CD14-positive monocyte (primary cell): ENCODE measurements around the gene DNAI1. TPM values are rescaled to one million over a fixed set of nuclear protein-coding genes. Genes with fewer than 3 reads are reported as not detected.

Experiments used
- DNase-seq, 3 donors: peaks; one replicate each; pipeline ENCODE4 v3.0.0-alpha.2; 2011 to 2022
- H2AFZ ChIP-seq: 2 replicates; pipeline ENCODE4 v1.6.0; 2012; ENCODE audit warnings: mild to moderate bottlenecking, low read depth, low read length, inconsistent platforms; ENCODE audit not compliant: insufficient read depth, poor library complexity, severe bottlenecking
- H3K27ac ChIP-seq, 2 donors: 1 replicate in 1 of 2; 2 replicates in 1 of 2; pipeline ENCODE4 v1.5.1; 2012 to 2013; ENCODE audit warnings: low read length in 2 of 2, control low read depth in 1 of 2, inconsistent platforms in 1 of 2, low read depth in 1 of 2, mild to moderate bottlenecking in 1 of 2
- H3K27me3 ChIP-seq, 2 donors: one replicate each; pipeline versions ENCODE4 v1.6.0 to v1.6.1; 2011 to 2013; ENCODE audit warnings: low read length in 2 of 2; ENCODE audit not compliant: control insufficient read depth in 2 of 2, insufficient read depth in 2 of 2
- H3K36me3 ChIP-seq, 2 donors: replicated peaks in 1 of 2; 1 replicate in 1 of 2; 2 replicates in 1 of 2; pipeline versions ENCODE4 v1.5.1 to v1.6.1; 2012 to 2013; ENCODE audit warnings: low read length in 2 of 2, control low read depth in 1 of 2, inconsistent platforms in 1 of 2, mild to moderate bottlenecking in 1 of 2; ENCODE audit not compliant: insufficient read depth in 2 of 2, control insufficient read depth in 1 of 2
- H3K4me1 ChIP-seq, 2 donors: 1 replicate in 1 of 2; 2 replicates in 1 of 2; pipeline versions ENCODE4 v1.5.1 to v1.6.1; 2012 to 2013; ENCODE audit warnings: low read length in 2 of 2, control low read depth in 1 of 2, inconsistent platforms in 1 of 2, mild to moderate bottlenecking in 1 of 2, moderate library complexity in 1 of 2; ENCODE audit not compliant: insufficient read depth in 2 of 2, control insufficient read depth in 1 of 2
- H3K4me2 ChIP-seq: replicated peaks from 2 replicates; pipeline ENCODE3; 2012; ENCODE audit warnings: low read length, moderate library complexity, mild to moderate bottlenecking; ENCODE audit not compliant: poor library complexity, severe bottlenecking; ENCODE audit errors: extremely low read depth
- H3K4me3 ChIP-seq, 3 experiments: fragments of 200-600 bp in 1 of 3; sonication (generic) in 1 of 3; replicated peaks in 1 of 3; 1 replicate in 2 of 3; 2 replicates in 1 of 3; pipeline ENCODE4 v1.5.1; 2011 to 2013; ENCODE audit warnings: low read length in 3 of 3, mild to moderate bottlenecking in 3 of 3, control low read depth in 2 of 3, low read depth in 2 of 3, inconsistent platforms in 1 of 3, moderate library complexity in 1 of 3
- H3K79me2 ChIP-seq: 2 replicates; pipeline ENCODE4 v1.6.0; 2012; ENCODE audit warnings: mild to moderate bottlenecking, control low read depth, inconsistent platforms, low read length, moderate library complexity; ENCODE audit not compliant: insufficient read depth
- H3K9ac ChIP-seq: 2 replicates; pipeline ENCODE4 v1.6.0; 2017; ENCODE audit warnings: low read length, mild to moderate bottlenecking; ENCODE audit not compliant: insufficient read depth, poor library complexity, severe bottlenecking
- H3K9me3 ChIP-seq, 2 donors: replicated peaks in 1 of 2; 1 replicate in 1 of 2; 2 replicates in 1 of 2; pipeline versions ENCODE4 v1.5.1 to v1.6.1; 2012 to 2013; ENCODE audit warnings: low read length in 2 of 2, control low read depth in 1 of 2; ENCODE audit not compliant: control insufficient read depth in 1 of 2, insufficient read depth in 1 of 2
- H4K20me1 ChIP-seq: 2 replicates; pipeline ENCODE4 v1.6.0; 2012; ENCODE audit warnings: mild to moderate bottlenecking, low read length, control low read depth, moderate library complexity; ENCODE audit not compliant: insufficient read depth
- H3K27ac Mint-ChIP-seq, 7 donors: one replicate each; pipeline ENCODE4 v1.8.0; 2020; ENCODE audit warnings: mild to moderate bottlenecking in 7 of 7, mixed read lengths in 7 of 7, moderate library complexity in 6 of 7, inconsistent platforms in 2 of 7
- H3K27me3 Mint-ChIP-seq, 3 donors: one replicate each; pipeline ENCODE4 v1.8.0; 2021 to 2022; ENCODE audit warnings: low read depth in 3 of 3, mild to moderate bottlenecking in 3 of 3, mixed read lengths in 3 of 3, moderate library complexity in 3 of 3, inconsistent platforms in 1 of 3
- H3K36me3 Mint-ChIP-seq, 2 donors: one replicate each; pipeline ENCODE4 v1.8.0; 2020; ENCODE audit warnings: mixed read lengths in 2 of 2, inconsistent platforms in 1 of 2, mild to moderate bottlenecking in 1 of 2
- H3K4me1 Mint-ChIP-seq: one replicate; pipeline ENCODE4 v1.8.0; 2020; ENCODE audit warnings: mild to moderate bottlenecking, mixed read lengths
- H3K4me3 Mint-ChIP-seq, 2 donors: one replicate each; pipeline ENCODE4 v1.8.0; 2020; ENCODE audit warnings: mild to moderate bottlenecking in 2 of 2, mixed read lengths in 2 of 2, moderate library complexity in 1 of 2
- H3K9me3 Mint-ChIP-seq, 7 donors: one replicate each; pipeline ENCODE4 v1.8.0; 2020 to 2022; ENCODE audit warnings: mixed read lengths in 7 of 7, mild to moderate bottlenecking in 6 of 7, moderate library complexity in 6 of 7, inconsistent platforms in 2 of 7
- CTCF ChIP-seq: fragments of 200-600 bp; IDR thresholded peaks from one replicate; pipeline ENCODE4 v1.8.0; 2022; ENCODE audit warnings: antibody characterized with exemption, mild to moderate bottlenecking
- WGBS: methylation state at CpG from one replicate; pipeline ENCODE4 v1.1.5; 2013; ENCODE audit warnings: missing lambda C conversion rate; ENCODE audit not compliant: insufficient coverage; 5-methylcytosine and 5-hydroxymethylcytosine counted together
- intact Hi-C, 2 donors: fragments of 100-400 bp; cut with micrococcal nuclease; formaldehyde crosslinking; loops; one replicate each; pipeline versions ENCODE4 v1.15.0 to v1.15.1; 2023
- polyA plus RNA-seq, 3 donors: library from polyadenylated mRNA; depleted of rRNA in 1 of 3; unstranded in 2 of 3; stranded (reverse) in 1 of 3; fragments of 300-500 nt in 2 of 3; fragments of >200 nt in 1 of 3; fragmentation: Illumina TruSeq in 2 of 3; gene quantifications; 1 replicate in 2 of 3; 2 replicates in 1 of 3; pipeline ENCODE4 v1.2.3, GENCODE V29; 2012 to 2021

DNAI1 gene
- polyA plus RNA-seq, 3 donors, result not detected

DNA sequence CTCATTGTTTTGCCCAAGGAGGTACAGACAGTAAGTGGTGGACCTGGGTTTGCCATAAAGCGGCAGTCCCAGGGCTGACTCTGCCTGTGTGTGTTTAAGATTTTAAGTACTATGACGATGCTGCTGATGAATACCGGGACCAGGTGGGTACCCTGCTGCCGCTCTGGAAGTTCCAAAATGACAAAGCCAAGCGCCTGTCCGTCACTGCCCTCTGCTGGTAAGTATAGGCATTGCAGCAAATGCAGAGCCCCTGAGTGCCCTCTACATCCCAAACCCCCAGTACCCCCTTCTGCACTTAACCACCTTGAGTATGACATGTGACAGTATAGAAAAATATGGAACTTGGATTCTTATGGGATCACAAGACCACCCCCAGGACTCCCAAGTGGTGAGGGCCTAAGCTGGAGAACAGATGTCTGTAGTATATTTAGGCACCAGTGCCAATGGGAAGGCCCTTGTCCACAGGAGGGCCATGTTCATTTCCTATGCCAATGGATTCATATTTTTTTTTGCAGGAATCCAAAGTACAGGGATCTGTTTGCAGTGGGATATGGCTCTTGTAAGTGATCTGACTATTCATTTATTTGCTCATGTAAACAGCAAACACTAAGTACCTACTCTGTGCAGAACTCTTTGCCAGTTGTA lies 42.1 kb downstream of the DNAI1 start:
- Histone ChIP-seq H3K27ac (no peak overlapping the region), H3K27me3 (no peaks in the 10 kb centered on the region), H3K4me2 (no peak overlapping the region), H3K4me1 (no peaks in the 10 kb centered on the region), H4K20me1 (no peaks in the 10 kb centered on the region), H3K79me2 (no peaks in the 10 kb centered on the region), H2AFZ (no peak overlapping the region), H3K9me3 (no peaks in the 10 kb centered on the region), H3K9ac (no peak overlapping the region), H3K4me3 (no peak overlapping the region), H3K36me3 (no peaks in the 10 kb centered on the region)
- no peaks in the 10 kb centered on the region for H3K9me3 Mint-ChIP-seq
- no peak overlapping the region for H3K27ac Mint-ChIP-seq
- no peaks in the 10 kb centered on the region for H3K36me3 Mint-ChIP-seq
- peak; percentile 98 for TF ChIP-seq CTCF
- WGBS, result 11% methylated on average over 4 of the region's 6 CpGs
- intact Hi-C loops, result loop anchor here (1.0 to 2.0 kb wide), 2 partner anchors 63 to 64 kb away; no protein-coding TSS in a partner anchor
- peaks cover 2% of the 10 kb centered on the region for H3K4me1 Mint-ChIP-seq
- DNase-seq, result peak; percentile 26 to 67 (median 50)
- H3K4me3 Mint-ChIP-seq, result no peak overlapping the region
- H3K27me3 Mint-ChIP-seq, result peaks cover 3 to 11% (median 3%) of the 10 kb centered on the region in 3 donors

DNA sequence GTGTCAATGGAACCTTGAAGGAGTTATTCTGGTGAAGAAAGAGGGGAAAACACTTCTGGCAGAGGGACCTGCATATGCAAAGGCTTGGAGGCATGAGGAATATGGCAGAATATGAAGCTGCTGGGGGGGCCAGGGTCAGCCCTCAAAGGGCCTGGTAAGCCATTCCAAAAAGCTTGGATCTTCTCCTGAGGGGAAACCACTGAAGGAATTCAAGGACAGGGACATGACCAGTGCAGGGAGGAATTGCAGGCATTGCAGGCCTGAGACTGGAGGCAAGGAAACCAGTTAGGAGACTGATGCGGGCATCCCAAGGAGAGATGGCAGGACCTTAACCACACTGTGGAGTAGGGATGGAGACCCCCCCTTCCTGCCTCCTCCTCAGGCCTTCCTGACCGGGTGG lies 42.8 kb downstream of the DNAI1 start:
- H3K79me2 ChIP-seq, result no peaks in the 10 kb centered on the region
- no peaks in the 10 kb centered on the region for H3K27me3 ChIP-seq
- H3K4me3 ChIP-seq, result no peak overlapping the region
- WGBS, result no CpG with 5 or more reads among the region's 2 CpGs
- no peaks in the 10 kb centered on the region for H4K20me1 ChIP-seq
- intact Hi-C loops, result loop anchor here in 1 of 2 donors (2.0 kb wide), 1 partner anchor 65 kb away; no protein-coding TSS in a partner anchor
- H3K4me1 ChIP-seq, result no peaks in the 10 kb centered on the region
- no peak overlapping the region for H3K4me2 ChIP-seq
- Mint-ChIP-seq H3K4me3 (no peak overlapping the region), H3K4me1 (peaks cover 2% of the 10 kb centered on the region), H3K9me3 (no peaks in the 10 kb centered on the region), H3K27me3 (peaks cover 3 to 11% (median 5%) of the 10 kb centered on the region in 3 donors), H3K36me3 (no peaks in the 10 kb centered on the region), H3K27ac (no peak overlapping the region)
- H2AFZ ChIP-seq, result no peak overlapping the region
- no peak overlapping the region for H3K27ac ChIP-seq
- no peaks in the 10 kb centered on the region for H3K36me3 ChIP-seq
- H3K9me3 ChIP-seq, result no peaks in the 10 kb centered on the region
- no peak for TF ChIP-seq CTCF
- no peak overlapping the region for H3K9ac ChIP-seq
- DNase-seq, result no peak
